ENCODE results near the gene TGFB1I1.
A peak's percentile ranks its signal among the peaks of the same experiment; 100 is the strongest.

Gene TGFB1I1

DNA sequence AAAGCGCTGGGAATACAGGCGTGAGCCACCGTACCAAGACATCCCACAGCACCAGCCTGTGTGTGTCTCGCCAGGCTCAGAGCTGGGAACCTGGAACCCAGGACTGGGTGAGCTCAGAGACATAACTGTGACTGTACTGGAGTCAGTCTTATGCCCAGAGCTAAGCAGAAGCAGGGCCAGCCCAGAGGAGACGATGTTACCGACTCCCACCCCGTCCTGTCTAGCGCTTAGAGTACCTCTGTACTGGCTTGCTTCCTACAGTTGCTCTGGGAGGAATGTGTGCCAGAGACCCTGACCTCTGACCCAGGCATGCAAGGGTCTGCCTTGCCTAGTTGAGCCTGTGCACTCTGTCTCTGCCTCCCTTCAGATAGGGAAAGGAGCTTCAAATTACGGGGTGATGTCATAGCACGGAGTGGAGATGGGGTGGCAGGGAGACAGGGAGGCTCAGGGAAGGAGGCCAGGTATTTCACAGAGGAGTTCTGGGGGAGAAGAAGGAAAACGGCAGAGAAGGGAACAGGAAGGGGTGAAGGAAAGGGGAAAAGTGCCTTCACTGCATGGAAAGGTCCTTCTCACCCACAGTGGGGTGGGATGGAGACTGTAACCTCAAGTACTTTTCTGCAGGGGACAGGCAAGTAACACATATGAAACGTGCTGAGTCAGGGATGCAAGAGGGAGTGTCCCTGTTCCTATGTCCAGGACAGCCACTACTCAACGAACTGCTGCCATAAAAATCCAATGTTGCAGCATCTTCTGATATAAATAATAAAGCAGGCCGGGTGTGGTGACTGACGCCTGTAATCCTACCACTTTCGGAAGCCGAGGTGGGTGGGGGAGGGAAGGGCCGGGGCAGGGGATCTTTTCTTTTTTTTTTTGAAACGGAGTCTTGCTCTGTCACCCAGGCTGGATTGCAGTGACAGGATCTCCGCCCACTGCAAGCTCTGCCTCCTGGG is 18.4 kb upstream of the TGFB1I1 start:
- DNase-seq, result peak; percentile 89

DNA sequence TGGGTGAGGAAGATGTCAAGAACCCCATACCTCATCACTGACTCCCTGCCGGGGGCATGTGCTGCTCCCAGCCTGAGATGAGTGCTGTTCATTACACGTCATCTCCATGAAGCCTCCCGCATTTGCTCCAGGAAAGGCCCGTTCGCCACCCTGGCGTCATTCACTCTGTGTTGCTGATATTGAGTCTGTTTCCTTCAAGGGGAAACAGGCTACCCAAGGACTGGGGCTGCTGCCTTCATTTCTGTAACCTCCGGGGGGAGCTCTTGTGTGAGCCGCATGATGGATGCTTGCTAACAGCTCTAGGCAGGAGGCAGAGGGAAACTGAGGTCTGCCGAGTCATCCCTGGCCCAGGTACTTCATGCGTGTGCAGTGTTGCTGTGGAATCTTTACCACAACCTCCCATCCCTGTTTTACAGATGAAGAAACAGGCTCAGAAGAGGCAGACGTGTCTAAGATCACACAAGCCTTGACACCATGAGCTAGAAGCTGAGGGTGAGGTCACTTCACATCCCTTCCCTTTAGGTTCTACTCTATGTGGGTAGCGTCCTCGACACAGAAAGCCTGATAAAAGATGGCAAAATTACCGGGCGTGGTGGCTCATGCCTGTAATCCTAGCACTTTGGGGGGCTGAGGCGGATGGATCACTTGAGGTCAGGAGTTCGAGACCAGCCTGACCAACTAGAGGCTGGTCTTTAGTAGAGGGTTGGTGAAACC is 16.2 kb upstream of the TGFB1I1 start:
- DNase-seq, result peak; percentile 49

DNA sequence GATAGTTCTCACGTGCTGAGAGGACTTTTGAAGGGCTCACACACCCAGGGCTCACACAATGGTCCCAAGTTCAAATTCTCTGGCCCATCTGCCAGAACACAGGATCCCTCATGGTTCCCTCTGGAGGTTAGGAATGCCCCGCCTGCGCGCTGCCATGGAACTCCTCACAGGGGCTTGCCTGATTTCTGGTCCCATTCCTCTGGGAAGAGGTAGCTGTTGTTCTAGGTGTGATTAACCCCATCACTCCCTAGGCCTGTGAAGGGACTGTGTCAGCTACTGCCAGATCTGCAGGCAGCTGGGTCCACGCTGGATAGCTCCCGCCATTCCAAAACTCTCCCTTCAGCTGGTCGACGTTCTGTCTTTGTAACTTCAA is 15.0 kb upstream of the TGFB1I1 start:
- no peak for DNase-seq

DNA sequence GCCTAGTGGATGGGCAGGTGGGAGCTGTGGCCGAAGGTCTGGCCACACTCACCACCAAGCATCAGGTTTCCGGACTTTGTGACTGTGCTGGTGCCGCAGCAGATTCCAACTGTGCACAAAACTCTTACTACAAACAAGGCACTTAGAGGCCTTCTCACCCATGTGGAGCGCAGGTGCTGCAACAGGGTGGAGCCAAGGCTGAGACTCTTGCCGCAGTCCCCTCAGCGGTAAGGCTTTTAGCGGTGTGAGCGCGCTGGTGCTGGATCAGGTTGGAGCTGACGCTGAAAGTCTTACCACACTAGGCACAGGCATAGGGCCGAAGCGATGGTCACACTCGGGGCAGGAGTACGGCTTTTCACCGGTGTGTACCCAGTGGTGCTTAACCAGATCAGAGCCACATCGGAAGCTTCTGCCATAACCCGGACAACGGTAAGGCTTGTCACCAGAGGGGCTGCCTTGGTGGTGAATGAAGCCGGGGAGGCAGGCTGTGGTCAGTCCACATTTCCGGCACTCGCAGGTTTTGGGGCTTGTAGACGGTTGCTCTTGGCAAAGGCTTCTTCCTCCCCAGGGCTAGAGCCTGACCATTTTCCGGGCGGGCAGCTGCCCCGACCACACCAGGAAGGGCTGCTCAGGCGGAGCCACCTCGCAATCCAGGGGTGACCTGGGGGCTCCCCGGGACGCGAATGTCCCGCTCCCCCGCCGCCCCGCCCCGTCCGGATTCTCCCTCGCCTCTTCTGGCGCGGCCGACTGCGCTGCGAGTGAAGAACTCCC is 13.7 kb upstream of the TGFB1I1 start:
- DNase-seq, result peak; percentile 78

DNA sequence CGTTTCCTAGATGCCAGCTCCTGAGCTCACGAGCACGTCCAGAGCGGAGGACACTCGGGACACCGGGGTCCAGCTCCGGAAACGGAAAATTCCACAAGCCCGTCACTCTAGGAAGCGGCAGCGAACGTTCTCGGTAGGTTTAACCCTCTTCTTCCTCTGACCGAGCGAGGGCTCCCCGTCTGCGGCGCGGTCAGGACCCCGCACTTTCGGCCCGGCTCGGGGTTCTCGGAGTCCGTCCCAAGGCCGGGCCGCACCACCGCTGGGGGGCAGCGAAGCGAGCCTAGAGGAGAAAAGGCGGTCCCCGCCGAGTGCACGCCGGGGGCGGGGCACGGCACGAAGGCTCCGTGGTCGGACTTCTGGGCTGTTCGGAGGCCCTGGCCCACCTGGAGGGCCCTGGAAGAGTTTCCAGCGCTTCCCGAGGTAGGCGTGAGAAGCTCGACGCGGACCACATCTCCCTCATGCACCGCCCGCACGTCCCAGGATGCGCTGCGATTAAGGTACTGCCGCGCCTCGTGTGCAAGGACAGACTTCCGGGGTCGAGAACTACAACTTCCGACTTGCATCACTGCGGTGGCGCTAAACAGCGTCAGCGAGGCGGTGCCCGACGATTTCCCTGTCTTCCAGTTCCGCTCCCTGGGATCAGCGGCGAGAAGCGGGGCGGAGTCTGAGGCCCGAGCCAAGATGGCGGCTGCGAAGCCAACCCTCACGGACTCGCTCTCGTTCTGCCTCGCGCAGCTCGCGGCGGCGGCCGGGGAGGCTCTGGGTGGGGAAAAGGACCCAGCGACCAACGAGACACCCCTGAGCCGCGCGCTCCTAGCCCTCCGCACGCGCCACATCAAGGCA is 12.9 kb upstream of the TGFB1I1 start, which contains the start of gene ARMC5:
Gene ARMC5 (plus strand): TSS at position 658 of the 843 bp plus-strand sequence. CDS start 24 bp downstream, at position 682.
- peak; percentile 99 for DNase-seq

DNA sequence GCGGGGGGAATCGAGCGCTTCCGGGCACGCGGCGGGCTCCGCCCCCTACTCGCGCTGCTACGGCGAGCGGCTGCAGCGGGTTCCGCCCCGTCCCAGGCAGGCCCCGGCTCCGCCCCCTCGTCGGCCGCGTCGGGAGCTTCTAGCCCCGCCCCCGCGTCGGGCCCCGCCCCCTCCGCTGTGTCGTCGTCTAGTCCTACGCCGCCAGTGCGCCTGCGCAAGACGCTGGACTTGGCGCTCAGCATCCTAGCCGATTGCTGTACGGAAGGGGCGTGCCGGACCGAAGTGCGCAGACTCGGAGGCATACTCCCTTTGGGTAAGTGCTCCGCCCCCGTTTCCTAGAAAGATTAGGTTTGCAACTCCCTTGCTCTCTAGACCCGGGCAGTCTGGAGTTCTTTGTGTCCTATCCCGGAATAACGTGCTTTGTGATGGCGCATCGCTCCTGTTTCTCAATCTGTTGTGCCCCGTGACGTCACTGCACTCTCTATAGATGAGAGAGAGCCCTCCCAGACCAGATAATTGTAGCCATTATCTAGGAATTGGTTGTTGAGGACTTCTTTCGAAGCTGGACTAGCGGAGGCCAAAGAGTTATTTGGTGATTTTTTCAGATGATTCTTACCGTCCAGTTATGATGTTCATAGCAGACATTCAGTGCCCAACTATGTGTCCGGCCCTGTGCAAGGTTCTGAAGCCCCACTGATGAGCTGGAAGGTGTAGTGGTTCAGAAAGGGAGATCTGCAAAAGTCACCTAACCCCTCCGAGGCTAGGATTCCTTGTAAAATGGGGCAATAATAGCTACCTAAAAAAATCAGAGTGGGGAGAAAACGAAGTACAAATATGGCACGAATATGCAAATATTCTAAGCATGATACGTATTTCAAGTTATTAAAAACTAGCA is 12.0 kb upstream of the TGFB1I1 start:
- peak; percentile 100 for DNase-seq

DNA sequence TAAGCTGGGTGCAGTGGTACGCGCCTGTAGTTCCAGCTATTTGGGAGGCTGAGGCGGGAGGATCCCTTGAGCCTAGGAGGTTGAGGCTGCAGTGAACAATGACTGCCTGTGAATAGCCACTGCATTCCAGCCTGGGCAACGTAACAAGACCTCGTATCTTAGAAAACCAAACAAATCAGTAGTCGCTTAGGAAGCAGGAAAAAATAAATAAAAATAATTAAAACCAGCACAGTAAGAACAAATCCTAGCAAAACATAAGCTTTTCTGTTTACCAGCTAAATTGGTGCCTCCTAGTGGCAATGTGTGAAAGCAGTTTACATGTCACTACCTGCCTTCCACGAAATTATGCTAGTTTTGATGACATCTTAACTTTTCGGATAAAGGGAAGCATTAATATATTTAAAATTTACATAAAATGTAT is 11.4 kb upstream of the TGFB1I1 start:
- DNase-seq, result peak; percentile 83

DNA sequence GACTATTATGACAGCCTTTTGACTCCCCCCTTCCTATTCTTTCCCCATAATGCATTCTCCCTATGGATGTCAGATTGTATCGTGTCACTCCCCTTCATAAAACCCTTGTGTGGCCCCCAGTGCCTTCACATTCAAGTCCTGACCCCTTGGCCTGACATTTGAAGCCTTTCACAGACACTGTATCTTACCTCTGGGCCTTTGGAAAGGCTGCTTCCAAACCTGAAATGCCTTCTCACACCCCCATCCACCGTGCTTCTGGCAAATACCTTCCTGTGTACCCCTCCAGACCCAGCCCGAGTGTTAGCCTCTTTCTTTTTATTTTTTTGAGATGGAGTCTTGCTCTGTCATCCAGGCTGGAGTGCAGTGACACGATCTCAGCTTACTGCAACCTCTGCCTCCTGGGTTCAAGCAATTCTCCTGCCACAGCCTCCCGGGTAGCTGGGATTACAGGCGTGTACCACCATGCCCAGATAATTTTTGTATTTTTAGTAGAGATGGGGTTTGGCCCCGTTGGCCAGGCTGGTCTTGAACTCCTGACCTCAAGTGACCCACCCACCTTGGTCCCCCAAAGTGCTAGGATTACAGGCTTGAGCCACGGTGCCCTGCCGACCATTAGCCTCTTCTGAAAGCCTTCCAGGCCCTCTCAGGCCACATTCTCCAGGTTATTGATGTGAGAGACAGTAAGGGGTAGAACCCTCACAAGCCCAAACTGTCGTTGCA is 10.6 kb upstream of the TGFB1I1 start:
- DNase-seq, result no peak

DNA sequence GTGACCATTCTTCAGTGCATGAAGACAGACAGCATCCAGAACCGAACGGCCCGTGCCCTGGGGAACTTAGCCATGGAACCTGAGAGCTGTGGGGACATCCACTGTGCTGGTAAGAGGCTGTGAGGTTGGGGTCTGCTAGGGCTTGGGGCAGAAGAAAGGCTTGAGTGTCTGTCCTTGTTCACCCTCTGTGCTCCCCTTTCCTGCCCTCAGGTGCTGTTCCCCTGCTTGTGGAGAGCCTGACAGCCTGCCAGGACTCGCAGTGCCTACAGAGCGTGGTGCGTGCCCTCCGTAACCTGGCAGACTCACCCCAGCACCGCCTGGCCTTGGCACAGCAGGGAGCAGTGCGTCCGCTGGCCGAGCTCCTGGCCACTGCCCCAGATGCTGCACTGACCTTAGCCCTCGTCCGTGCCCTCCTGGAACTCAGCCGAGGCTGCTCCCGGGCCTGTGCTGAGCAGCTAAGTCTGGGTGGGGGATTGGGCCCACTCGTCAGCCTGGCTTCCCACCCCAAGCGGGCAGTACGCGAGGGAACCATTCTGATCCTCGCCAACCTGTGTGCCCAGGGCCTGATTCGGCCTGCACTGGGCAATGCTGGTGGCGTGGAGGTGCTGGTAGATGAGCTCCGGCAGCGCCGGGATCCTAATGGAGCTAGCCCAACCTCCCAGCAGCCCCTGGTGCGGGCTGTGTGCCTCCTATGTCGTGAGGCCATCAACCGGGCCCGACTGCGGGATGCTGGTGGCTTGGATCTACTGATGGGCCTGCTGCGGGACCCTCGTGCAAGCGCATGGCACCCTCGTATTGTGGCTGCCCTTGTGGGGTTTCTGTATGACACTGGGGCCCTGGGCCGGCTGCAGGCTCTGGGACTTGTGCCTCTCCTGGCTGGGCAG is 9.8 kb upstream of the TGFB1I1 start:
- DNase-seq, result no peak

DNA sequence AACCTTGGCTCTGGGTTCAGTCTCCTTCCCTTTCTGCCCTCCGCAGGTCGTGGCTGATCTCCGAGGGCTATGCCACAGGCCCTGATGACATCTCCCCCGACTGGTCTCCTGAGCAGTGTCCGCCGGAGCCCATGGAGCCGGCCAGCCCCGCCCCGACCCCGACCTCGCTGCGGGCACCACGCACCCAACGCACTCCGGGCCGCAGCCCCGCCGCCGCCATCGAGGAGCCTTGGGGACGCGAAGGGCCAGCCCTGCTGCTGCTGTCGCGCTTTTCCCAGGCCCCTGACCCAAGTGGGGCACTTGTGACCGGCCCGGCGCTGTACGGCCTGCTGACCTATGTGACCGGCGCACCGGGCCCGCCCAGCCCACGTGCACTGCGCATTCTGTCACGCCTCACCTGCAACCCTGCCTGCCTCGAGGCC is 7.6 kb upstream of the TGFB1I1 start:
- DNase-seq, result no peak

DNA sequence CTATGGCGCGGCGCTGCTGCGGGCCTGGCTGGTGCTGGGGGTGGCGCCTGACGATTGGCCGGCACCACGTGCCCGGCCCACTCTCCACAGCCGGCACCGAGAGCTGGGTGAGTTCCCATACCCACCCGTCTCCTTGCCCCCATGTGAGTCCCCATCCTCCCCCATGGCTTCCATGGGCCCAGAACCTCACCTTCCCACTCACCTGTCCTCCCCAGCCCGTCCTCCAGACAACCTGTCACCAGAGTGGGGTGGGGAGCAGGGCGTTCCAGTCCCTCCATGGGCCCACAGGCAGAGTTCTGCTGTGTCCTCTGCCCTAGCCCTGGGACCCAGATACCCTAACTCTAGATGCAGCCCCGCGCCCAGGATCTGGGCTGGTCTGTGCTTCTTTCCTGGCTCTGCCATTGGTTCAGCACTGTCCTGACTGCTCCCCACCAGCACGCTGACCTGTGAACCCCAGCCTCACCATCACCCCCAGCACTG is 7.1 kb upstream of the TGFB1I1 start:
- no peak for DNase-seq

DNA sequence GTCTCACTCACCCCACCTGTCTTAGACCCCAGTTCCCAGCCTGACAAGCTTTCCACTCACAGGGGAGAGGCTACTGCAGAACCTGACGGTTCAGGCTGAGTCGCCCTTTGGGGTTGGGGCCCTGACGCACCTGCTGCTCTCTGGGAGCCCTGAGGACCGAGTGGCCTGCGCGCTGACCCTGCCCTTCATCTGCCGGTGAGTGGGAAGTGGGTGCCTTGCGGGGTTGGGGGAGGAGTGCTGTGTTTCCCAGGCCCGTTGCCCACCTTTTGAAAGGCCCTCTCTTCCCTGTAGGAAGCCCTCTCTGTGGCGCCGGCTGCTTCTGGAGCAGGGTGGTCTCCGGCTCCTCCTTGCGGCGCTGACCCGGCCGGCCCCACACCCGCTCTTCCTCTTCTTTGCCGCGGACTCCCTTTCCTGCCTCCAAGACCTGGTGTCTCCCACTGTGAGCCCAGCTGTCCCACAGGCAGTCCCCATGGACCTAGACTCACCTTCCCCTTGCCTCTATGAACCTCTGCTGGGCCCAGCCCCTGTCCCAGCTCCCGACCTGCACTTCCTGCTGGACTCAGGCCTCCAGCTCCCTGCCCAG is 6.1 kb upstream of the TGFB1I1 start:
- DNase-seq, result no peak

DNA sequence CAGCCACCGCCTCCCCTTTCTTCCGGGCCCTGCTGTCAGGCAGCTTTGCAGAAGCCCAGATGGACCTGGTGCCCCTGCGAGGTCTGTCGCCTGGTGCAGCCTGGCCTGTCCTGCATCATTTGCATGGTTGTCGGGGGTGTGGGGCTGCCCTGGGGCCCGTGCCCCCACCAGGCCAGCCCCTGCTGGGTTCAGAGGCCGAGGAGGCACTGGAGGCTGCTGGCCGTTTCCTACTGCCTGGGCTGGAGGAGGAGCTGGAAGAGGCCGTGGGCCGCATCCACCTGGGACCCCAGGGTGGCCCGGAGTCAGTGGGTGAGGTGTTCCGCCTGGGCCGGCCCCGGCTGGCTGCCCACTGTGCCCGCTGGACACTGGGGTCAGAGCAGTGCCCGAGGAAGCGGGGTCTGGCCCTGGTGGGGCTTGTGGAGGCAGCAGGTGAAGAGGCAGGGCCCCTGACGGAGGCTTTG is 5.5 kb upstream of the TGFB1I1 start:
- DNase-seq, result no peak

DNA sequence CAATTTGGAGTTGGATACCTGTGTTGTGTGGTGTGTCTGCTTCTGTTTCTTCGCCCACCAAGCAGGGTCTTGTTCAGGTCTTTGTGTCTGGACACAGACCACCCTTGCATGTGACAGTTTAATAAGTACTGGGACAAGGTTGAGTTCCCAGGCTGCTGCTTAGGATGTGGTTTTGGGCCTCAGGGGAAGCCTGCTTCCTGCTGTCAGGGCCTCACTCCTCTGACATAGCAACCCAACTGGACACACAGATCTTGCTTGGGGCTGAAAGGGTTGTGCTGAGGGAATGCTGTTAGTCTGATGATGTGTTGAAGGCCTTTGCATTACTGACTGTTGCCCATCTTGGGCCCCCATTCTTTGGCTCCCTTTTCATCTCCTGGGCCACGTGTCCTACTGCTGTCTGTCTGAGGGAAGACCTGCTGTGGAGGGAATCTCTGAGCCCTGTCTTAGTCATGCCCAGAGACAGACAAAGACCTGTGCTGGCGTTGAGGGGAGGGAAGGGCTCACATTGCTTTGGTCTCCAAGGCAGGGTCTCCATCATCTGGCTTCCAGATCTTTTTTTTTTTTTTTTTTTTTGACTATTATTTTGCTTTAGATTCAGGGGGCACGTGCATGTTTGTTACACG is 4.7 kb upstream of the TGFB1I1 start:
- DNase-seq, result no peak

DNA sequence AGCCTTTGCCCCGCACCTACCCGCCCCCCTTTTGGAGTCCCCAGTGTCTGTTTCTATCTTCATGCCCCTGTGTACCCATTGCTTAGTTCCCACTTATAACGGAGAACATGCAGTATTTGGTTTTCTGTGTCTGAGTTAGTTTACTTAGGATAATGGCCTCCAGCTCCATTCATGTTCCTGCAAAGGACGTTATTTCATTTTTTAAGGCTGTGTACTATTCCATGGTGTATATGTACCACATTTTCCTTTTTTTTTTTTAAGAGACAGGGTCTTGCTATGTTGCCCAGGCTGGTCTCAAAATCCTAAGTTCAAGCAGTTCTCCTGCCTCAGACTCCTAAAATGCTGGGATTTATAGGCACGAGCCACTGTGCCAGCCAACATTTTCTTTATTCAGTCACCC is 4.1 kb upstream of the TGFB1I1 start:
- DNase-seq, result no peak

DNA sequence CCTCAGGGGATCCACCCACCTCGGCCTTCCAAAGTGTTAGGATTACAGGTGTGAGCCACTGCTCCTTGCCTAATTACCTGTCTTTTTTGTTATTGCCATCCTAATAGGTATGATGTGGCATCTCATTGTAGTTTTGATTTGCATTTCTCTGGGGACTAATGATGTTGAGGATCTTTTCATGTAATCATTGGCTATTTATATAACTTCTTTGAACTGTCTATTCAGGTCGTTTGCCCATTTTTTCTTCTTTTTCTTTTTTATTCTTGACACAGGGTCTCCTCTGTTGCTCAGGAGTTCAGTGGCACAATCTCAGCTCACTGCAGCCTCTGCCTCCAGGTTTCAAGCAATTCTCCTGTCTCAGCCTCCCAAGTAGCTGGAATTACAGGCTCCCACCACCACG is 1.3 kb upstream of the TGFB1I1 start:
- DNase-seq, result no peak

DNA sequence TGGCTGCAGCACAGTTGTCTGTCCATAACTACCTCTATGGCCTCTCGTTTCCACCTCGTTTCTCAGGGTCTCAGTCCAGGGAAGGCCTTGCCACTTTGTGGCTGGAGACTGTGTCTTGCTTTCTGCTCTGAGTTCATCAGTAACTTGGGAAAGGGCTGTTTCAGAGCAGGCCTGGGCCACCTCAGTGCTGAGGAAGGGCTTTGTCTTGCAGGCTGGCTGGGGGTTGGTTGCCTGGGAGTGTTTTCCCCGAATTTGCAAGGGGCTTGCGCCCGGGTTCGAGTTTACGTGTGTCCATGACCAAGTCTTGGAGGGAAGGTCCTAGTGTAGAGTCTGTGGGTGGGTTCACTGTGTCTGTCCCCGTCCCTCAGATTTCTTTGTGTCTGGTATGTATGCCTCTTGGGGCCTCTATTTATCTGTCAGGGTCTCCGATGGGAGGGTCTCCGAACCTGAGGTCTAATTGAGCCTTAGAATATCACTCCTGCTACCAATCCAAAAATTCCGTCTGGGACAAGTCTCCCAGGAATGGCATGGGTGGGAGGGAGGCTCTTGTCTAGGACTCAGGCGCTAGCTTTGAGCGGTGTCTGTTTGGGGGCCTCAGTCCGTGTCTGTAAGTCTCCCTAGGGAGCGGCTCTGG is 594 bp upstream of the TGFB1I1 start:
- DNase-seq, result no peak

DNA sequence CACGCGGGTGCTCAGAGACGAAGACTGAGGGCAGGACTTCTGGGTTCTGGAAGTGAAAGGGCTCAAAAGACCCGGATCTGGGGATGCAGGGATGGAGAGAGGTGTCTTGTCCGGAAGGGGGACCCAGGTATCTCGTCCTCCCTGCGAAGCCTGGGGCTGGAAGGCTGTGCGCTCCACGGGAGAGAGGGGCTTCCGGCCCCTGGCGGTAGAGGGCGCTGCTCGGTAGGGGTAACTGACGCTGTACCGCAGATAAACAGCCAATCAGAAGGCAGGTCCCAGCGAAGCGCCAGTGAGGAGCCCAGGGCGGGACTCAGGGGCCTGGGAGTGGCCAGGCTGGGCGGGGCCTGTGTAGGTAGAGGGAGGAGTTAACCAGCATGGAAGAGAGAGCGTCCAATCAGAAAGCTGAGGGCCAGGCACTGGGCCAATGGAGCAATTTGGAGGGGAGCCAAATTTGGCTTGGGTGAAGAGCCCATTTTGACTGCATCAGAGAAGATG is 804 bp downstream of the TGFB1I1 start:
- peak; percentile 86 for DNase-seq

Data from OCI-M1 (cell line).